GM12891 (cell line): ENCODE measurements around the gene RSBN1.

Source experiments
- POLR2A ChIP-seq: IDR thresholded peaks from 2 replicates; pipeline ENCODE4 v1.6.1; 2011; ENCODE audit warnings: low read depth, low read length, control low read depth
- POLR2AphosphoS5 ChIP-seq: IDR thresholded peaks from 2 replicates; pipeline ENCODE4 v1.6.1; 2011; ENCODE audit warnings: low read depth, low read length, control low read depth
- TAF1 ChIP-seq: IDR thresholded peaks from 2 replicates; pipeline ENCODE4 v1.6.1; 2011; ENCODE audit warnings: low read depth, low read length, control low read depth

GRCh38 chr1:113858982-113859381, 46.7 kb upstream of the RSBN1 start:
- TF ChIP-seq TAF1: no peak
- no peak for TF ChIP-seq POLR2A
- TF ChIP-seq POLR2AphosphoS5: no peak
